ENCODE measurements around the gene JOSD2. TPM values are rescaled to one million over a fixed set of nuclear protein-coding genes. Genes with fewer than 3 reads are reported as not detected.

JOSD2 gene
- total RNA-seq, 4 donors from 2014 or later = 26.3 to 45.1 (median 34.9) TPM

GRCh38 chr19:50553134-50553703 lies 42.2 kb upstream of the JOSD2 start:
- 70 to 71% methylated on average over 18 to 19 of the region's 19 CpGs for WGBS, 2 donors
- intact Hi-C loops (cut with DNase I) = no loop called here
- H3K27me3 ChIP-seq = peaks cover 0 to 100% (median 0%) of the 10 kb centered on the region in 4 donors

DNA sequence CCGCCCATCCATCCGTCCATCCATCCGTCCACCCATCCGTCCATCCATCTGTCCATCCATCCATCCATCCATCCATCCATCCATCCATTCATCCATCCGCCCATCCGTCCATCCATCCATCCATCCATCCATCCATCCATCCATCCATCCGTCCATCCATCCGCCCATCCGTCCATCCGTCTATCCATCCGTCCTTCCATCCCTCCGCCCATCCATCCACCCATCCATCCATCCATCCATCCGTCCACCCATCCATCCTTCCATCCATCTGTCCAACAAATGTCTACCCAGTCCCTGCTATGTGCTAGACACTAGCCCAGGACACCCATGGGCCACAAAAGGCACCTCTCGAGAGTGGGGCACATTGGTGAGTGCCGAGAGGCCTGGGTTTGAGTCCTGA lies 41.5 kb upstream of the JOSD2 start:
- DNase-seq = no peak
- H3K27ac ChIP-seq = no peak overlapping the region
- H3K4me1 ChIP-seq = peaks cover 12 to 26% (median 12%) of the 10 kb centered on the region in 3 donors
- H3K27me3 ChIP-seq = peaks cover 0 to 99% (median 0%) of the 10 kb centered on the region in 4 donors
- no peaks in the 10 kb centered on the region for H3K9me3 ChIP-seq
- 74 to 78% methylated on average over 13 to 15 of the region's 15 CpGs for WGBS, 2 donors
- intact Hi-C loops (cut with DNase I) = no loop called here
- no peaks in the 10 kb centered on the region for H3K36me3 ChIP-seq
- H3K4me3 ChIP-seq = no peak overlapping the region
- TF ChIP-seq, protein P1, sequence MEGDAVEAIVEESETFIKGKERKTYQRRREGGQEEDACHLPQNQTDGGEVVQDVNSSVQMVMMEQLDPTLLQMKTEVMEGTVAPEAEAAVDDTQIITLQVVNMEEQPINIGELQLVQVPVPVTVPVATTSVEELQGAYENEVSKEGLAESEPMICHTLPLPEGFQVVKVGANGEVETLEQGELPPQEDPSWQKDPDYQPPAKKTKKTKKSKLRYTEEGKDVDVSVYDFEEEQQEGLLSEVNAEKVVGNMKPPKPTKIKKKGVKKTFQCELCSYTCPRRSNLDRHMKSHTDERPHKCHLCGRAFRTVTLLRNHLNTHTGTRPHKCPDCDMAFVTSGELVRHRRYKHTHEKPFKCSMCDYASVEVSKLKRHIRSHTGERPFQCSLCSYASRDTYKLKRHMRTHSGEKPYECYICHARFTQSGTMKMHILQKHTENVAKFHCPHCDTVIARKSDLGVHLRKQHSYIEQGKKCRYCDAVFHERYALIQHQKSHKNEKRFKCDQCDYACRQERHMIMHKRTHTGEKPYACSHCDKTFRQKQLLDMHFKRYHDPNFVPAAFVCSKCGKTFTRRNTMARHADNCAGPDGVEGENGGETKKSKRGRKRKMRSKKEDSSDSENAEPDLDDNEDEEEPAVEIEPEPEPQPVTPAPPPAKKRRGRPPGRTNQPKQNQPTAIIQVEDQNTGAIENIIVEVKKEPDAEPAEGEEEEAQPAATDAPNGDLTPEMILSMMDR (IDR thresholded peaks at IDR 0.05) = no peak

More at GRCh38 chr19:50553134-50553703, 42.2 kb upstream of the JOSD2 start:
- DNase-seq = no peak
- TF ChIP-seq, protein P1 (IDR thresholded peaks at IDR 0.05) = no peak
- TF ChIP-seq POLR2A (IDR thresholded peaks at IDR 0.05) = no peak
- no peak overlapping the region for H3K27ac ChIP-seq
- H3K4me3 ChIP-seq = no peak overlapping the region
- H3K4me1 ChIP-seq = peaks cover 12 to 26% (median 12%) of the 10 kb centered on the region in 3 donors
- no peaks in the 10 kb centered on the region for H3K9me3 ChIP-seq
- H3K36me3 ChIP-seq = no peaks in the 10 kb centered on the region

DNA sequence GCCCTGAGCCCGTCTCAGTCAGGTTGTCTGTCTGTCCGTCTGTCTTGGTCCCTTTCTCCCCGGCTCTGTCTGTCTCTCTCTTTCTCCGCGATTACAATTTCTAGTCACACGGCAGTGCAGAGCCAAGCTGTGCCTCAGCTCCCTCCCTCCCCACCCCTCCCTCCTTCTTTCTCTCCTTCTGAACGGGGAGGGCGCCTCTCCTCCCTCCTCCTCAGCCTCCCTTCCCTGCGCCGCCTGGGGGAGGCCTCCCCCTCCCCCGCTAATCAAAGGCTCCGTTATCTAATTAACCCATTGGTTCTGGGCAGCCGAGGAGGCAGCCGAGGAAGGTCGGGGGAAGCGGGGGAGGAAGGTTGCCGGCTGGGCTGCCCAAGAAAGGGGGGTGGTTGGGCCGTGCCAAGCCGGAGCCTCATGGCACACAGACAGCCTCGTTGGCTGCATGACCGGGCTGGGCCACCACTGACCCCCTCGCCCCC lies 40.8 kb upstream of the JOSD2 start:
- DNase-seq = no peak

DNA sequence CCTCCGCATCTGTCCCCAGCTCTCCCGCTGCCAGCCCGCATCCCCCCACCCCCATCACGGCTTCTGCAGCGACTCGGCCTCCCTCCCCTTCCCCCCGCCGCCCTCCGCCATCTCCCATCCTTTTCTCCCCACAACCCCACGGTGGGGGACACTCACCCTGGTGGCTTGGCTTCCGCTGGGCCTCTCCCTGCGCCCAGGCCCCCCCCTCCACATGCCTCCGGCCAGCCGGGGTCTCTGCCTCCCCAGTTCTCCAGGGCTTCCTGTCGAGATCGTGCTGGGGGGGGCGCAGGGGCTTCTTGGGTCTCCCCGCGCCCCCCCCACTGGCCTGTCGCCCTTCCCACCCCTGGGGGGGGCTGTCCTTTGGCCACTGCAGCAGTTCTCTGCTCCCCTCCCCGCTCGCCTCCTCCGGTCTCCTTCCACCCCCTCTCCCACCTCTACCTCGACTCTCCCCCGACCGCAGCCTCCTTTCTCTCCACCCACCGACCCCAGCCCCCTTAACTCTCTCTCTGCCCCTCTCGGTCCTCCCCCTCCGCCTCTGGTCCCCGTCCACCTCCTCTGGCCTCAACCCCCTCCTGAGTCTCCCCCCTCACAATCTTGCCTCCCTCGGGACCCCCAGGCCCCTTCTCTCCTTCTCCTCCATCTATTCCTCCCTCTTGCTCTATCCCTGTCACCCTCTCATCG lies 40.2 kb upstream of the JOSD2 start:
- no peaks in the 10 kb centered on the region for H3K36me3 ChIP-seq
- H3K4me3 ChIP-seq = peak overlapping the region in 3 of 4 donors; percentile 32 to 53 (median 38)
- no peak for TF ChIP-seq POLR2A (IDR thresholded peaks at IDR 0.05)
- TF ChIP-seq, protein P1 (IDR thresholded peaks at IDR 0.05) = no peak
- 10 to 11% methylated on average over 8 to 19 of the region's 32 CpGs for WGBS, 2 donors
- peaks cover 5 to 15% (median 10%) of the 10 kb centered on the region in 3 donors for H3K4me1 ChIP-seq
- H3K9me3 ChIP-seq = no peaks in the 10 kb centered on the region
- DNase-seq = no peak
- peak overlapping the region in 3 of 4 donors; percentile 20 to 61 (median 46) for H3K27ac ChIP-seq
- peaks cover 0 to 97% (median 0%) of the 10 kb centered on the region in 4 donors for H3K27me3 ChIP-seq
- intact Hi-C loops (cut with DNase I) = no loop called here

More for the DNA sequence above, 40.8 kb upstream of the JOSD2 start:
- Histone ChIP-seq H3K36me3 (no peaks in the 10 kb centered on the region), H3K9me3 (no peaks in the 10 kb centered on the region), H3K27me3 (peaks cover 0 to 98% (median 0%) of the 10 kb centered on the region in 4 donors), H3K27ac (peak overlapping the region in 1 of 4 donors; percentile 46), H3K4me3 (peak overlapping the region in 3 of 4 donors; percentile 32 to 53 (median 38)), H3K4me1 (peaks cover 11 to 21% (median 12%) of the 10 kb centered on the region in 3 donors)
- TF ChIP-seq, protein P1 (IDR thresholded peaks at IDR 0.05) = no peak
- TF ChIP-seq POLR2A (IDR thresholded peaks at IDR 0.05) = no peak
- 0 to 7% methylated on average over 9 of the region's 22 CpGs for WGBS, 2 donors
- intact Hi-C loops (cut with DNase I) = no loop called here

DNA sequence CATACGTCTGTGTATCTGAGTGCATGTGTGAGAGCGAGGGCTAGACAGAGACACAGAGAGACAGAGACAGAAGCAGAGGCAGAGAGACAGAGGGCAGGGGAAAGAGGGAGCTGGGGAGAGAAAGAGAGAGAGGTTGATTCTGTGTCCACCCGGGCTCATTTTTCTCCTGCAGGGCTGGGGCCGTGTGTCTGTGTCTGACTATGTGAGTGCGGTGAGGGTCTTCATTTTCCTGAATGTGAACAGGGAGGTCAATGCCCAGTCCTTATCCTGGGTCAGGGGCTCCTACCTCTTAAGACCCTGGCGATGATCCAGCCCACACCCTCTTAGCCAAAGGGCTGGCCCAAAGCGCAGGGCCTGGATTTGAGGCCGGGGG lies 39.6 kb upstream of the JOSD2 start:
- H3K27me3 ChIP-seq = peaks cover 0 to 91% (median 0%) of the 10 kb centered on the region in 4 donors
- H3K9me3 ChIP-seq = no peaks in the 10 kb centered on the region
- H3K4me1 ChIP-seq = peaks cover 0 to 9% (median 4%) of the 10 kb centered on the region in 3 donors
- no peaks in the 10 kb centered on the region for H3K36me3 ChIP-seq
- DNase-seq = no peak
- TF ChIP-seq, protein P1 (IDR thresholded peaks at IDR 0.05) = no peak
- TF ChIP-seq POLR2A (IDR thresholded peaks at IDR 0.05) = no peak
- peak overlapping the region in 3 of 4 donors; percentile 20 to 61 (median 46) for H3K27ac ChIP-seq
- peak overlapping the region in 3 of 4 donors; percentile 32 to 53 (median 38) for H3K4me3 ChIP-seq
- 43 to 48% methylated on average over 5 to 8 of the region's 8 CpGs for WGBS, 2 donors
- intact Hi-C loops (cut with DNase I) = no loop called here

Data from esophagus squamous epithelium (tissue), 5 donors.